TTC549 (cell line): Measurements from ENCODE around the gene STX10.
"Not testable (repeated sequence)": the region's sequence is repeated elsewhere in the genome, so short reads cannot be mapped to it uniquely, and the experiment has no call there.

Source experiments
- FAIRE-seq: peaks from 2 replicates; lab custom pipeline; 2012; peaks lifted over from hg19 to GRCh38; lab: Jason Lieb, UNC

The STX10 gene

GRCh38 chr19:13164343-13165161 is 14.4 kb upstream of the STX10 start:
- no peak for FAIRE-seq

GRCh38 chr19:13163609-13164342 is 13.6 kb upstream of the STX10 start:
- no peak for FAIRE-seq

- FAIRE-seq = no peak
Observed at GRCh38 chr19:13162724-13163608, 12.8 kb upstream of the STX10 start.

- no peak for FAIRE-seq
Observed at GRCh38 chr19:13160557-13160956, 10.4 kb upstream of the STX10 start.

GRCh38 chr19:13159713-13160112 is 9.5 kb upstream of the STX10 start:
- no peak for FAIRE-seq

- no peak for FAIRE-seq
Observed at GRCh38 chr19:13155472-13156359, 5.5 kb upstream of the STX10 start.

- FAIRE-seq = no peak
Observed at GRCh38 chr19:13154911-13155471, 4.8 kb upstream of the STX10 start.

GRCh38 chr19:13154241-13154778 is 4.1 kb upstream of the STX10 start:
- no peak for FAIRE-seq

- no peak for FAIRE-seq
Observed at GRCh38 chr19:13153569-13154240, 3.5 kb upstream of the STX10 start.

GRCh38 chr19:13152974-13153568 is 2.9 kb upstream of the STX10 start:
- no peak for FAIRE-seq

- peak; percentile 47 for FAIRE-seq
Observed at GRCh38 chr19:13152356-13152973, 2.3 kb upstream of the STX10 start.

GRCh38 chr19:13151605-13152355 is 1.6 kb upstream of the STX10 start:
- peak; percentile 9 for FAIRE-seq

GRCh38 chr19:13150931-13151604 is 893 bp upstream of the STX10 start:
- FAIRE-seq = no peak

GRCh38 chr19:13149628-13150186 is 468 bp downstream of the STX10 start:
- no peak for FAIRE-seq

GRCh38 chr19:13149173-13149627 is 975 bp downstream of the STX10 start:
- FAIRE-seq = not testable (repeated sequence)

- FAIRE-seq = no peak
Observed at GRCh38 chr19:13146763-13147563, 3.2 kb downstream of the STX10 start.
